ENCODE data around the gene WIF1.

The WIF1 gene, protein sequence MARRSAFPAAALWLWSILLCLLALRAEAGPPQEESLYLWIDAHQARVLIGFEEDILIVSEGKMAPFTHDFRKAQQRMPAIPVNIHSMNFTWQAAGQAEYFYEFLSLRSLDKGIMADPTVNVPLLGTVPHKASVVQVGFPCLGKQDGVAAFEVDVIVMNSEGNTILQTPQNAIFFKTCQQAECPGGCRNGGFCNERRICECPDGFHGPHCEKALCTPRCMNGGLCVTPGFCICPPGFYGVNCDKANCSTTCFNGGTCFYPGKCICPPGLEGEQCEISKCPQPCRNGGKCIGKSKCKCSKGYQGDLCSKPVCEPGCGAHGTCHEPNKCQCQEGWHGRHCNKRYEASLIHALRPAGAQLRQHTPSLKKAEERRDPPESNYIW

DNA sequence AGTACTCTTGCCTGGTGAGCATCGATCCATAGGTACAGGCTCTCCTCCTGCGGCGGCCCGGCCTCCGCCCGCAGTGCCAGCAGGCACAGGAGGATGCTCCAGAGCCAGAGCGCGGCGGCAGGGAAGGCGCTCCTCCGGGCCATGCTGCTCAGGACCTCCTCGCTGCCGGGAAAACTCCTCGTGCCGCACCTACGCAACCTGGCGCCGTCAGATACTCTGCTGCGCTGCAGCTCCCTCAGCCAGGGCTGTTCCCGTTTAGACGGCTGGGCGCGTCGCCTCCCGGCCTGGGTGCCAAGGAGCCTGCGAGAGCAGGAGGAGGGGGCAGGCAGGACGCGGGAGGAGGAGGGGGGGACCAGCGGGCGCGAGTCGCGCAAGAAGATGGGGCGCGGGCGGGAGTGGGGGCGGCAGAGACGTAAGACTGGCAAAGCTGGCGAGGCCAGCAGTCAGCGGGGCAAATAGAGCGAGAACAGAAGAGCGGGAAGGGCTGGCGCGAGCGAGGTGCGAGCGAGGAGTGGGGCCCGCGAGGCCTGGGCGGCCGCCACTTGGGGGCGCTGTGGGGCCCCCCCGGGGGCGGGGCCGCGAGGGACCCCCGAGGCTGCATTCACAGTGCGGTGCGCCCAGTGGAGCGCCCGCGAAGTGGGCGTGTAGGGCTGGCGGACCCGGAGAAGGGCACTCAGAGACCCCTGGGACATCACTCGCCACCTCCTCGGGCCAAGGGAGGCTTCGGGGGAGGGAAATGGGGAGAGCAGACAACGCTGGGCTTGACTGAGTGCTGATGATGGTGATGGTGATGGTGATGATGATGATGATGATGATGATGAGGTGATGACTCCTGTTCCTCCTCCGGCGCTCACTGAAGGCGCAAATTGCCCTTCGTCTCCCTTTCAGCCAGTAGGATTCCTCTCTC is at the start of gene WIF1:
TSS of gene WIF1 (minus strand) at position 257 of the 907 bp plus-strand sequence. CDS start at position 143, 114 bp downstream.
- peak; percentile 5 for DNase-seq

DNA sequence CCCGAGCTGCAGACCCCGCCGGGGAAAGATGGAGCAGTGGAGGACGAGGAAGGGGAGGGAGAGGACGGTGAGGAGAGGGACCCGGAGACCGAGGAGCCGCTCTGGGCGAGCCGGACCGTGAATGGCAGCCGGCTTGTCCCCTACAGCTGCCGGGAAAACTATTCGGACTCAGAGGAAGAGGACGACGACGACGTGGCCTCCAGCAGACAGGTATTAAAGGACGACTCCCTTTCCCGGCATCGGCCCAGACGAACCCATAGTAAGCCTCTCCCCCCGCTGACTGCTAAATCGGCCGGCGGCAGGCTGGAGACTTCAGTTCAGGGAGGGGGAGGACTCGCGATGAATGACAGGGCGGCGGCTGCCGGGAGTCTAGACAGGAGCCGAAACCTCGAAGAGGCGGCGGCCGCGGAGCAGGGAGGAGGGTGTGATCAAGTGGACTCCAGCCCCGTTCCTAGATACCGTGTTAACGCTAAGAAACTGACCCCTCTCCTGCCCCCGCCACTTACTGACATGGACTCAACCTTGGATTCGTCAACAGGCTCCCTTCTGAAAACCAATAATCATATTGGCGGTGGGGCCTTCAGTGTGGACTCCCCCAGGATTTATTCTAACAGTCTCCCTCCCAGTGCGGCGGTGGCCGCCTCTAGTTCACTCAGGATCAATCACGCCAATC is 49.2 kb upstream of the WIF1 start:
- peak; percentile 65 for DNase-seq

DNA sequence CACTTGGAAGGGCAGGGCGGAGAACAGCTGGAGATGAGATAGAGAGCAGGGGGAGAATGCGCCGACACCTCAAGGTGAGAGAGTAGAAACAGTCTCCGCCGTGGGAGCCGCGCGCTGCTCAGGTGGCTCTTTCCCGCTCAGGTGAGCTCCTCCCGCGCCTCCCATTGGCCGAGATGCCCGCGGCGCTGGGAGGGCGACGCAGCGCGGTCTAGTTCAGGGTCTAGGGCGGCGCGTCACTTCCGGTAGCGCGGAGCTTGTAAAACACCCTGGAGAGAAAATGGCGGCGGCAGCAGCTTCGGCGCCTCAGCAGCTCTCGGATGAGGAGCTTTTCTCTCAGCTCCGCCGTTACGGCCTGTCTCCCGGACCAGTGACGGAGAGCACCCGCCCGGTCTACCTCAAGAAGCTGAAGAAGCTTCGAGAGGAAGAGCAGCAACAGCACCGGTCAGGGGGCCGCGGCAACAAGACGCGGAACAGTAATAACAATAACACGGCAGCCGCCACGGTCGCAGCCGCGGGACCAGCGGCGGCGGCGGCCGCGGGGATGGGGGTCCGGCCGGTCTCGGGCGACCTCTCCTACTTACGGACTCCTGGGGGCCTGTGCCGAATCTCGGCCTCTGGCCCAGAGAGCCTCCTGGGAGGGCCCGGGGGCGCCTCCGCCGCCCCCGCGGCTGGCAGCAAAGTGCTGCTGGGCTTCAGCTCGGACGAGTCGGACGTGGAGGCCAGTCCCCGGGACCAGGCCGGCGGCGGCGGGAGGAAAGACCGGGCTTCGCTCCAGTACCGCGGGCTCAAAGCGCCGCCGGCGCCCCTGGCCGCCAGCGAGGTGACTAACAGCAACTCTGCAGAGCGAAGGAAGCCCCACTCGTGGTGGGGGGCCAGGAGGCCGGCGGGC is 48.5 kb upstream of the WIF1 start, which contains the start of gene LEMD3:
TSS of gene LEMD3 (plus strand) at position 264 of the 889 bp plus-strand sequence. CDS start at position 278, 14 bp downstream.
- peak; percentile 93 for DNase-seq

DNA sequence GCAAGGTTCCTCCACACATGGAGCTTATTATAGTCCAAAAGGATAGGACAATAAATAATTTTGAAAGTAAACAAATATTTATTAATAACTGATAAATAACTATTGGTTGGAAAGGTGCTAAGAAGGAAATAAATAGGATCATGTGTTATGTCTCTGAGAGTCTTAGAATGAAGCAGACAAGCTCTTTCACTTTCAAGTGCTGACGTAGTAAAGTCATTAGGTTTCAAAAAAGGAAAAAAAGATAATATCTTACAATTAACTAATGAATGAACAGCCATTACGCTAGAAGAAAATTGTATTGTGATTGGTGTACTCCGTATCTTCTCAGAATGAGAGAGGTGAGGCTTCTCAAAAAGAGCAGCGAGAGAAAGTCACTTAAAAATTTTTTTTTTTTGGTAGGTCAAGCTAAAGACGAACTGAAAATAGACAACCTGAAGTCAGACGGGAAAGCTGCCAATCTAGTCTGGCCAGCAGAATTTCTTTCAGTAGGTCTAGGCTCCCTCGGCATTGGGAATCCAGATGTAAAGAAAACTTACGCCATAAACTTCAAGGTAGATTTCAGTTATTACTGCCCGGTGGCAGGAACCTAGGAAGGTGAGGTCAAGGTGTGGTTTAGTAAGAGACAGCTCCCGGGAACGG is 47.7 kb upstream of the WIF1 start:
- DNase-seq: no peak

DNA sequence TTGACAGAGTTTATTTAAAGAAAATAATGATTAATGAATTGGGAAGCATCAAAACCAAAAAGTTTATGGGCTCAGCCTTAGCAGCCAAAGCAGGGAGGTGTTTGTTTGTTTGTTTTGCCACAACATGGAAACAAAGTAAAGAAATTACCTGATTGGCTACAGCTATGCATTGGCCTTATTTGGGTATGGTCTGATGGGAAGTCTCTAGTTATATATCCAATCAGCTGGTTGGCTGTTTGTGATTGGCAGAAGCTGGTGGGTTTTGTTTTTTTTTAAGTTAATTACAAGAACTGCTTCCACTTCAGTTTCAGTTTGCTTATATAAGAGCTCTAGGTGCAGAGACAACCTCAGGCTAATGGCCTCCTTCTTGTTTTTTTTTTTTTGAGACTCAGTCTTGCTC is 43.7 kb upstream of the WIF1 start:
- DNase-seq: no peak

DNA sequence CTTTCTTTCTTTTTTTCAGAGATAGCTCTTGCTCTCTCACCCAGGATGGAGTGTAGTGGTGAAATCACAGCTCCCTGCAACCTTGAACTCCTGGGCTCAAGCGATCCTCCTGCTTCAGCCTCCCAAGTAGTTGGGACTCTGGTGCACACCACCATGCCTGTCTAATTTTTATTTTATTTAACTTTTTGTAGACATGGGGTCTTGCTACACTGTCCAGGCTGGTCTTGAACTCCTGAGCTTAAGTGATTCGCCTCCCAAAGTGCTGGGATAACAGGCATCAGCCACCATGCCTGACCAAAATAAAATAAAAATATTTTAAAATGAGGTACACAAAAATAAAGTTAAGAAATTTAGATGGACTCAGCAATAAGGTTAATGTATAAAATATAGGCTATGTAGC is 43.1 kb upstream of the WIF1 start:
- DNase-seq: no peak

DNA sequence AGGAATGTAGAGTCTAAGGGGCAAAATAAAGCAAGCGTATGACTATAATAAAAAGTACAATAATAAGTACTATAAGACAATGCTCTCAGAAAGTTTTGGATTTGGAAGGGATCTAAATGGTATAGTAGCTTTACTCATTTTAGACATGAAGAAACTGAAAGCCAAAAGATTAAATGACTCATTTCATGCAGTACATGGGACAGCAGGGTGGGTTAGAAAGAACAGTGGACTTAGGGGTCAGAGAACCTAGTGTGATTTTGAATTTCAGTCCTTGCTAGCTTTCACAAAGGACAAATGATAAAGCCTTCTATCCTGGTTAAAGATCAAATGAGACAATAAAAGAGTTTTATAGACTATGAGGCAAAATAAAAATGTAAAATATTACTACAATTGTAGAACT is 41.5 kb upstream of the WIF1 start:
- no peak for DNase-seq

DNA sequence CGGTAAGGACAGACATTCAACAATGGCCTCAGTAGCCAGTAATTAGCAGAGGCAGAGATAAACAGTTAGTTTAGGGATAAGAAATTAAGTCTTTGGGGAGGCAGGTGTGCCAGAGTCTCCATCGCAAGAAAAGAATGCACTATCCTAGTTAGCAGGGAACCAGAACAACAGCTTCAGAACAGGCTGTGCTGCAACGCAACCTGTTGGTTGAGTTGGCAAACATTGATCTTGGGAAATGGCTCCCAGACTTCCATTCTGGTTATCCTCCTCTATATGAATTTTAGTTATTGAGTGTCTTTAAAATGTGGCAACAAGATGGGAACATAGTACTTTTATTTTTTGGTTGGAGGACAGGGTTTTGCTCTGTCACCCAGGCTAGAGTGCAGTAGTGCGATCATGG is 36.0 kb upstream of the WIF1 start:
- no peak for DNase-seq

DNA sequence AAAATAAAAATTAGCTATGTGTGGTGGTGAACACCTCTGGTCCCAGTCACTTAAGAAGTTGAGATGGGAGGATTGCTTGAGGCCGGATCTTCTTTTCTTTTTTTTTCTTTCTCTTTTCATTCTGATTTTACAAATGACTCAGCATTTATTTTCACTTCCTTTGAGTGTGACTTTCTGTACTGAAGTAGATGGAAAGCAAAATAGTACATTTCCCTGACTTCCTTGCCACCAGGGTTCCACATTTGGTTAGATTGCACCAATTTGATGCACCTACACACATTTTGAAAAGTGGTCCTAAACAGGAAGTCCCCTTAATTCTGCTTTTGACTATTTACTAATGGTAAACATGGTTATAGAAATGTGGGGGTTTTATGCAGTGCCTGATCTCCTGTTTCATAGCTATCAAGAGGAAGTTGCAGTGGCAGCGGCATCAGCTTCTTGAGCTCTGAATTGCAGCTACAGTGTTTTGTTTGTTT is 35.3 kb upstream of the WIF1 start:
- DNase-seq: no peak

DNA sequence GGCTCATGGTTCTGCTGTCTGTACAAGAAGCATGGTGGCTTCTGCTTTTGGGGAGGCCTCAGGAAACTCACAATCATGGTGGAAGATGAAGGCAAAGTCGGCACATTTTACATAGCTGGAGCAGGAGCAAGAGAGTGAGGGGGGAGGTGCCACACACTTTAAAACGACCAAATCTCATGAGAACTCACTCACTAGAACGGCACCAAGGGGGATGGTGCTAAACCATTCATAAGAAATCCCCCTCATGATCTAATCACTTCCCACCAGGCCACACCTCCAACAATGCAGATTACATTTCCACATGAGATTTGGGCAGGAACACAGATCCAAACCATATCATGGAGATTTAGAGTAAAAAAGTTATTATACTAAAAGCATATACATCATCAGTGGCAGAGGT is 34.7 kb upstream of the WIF1 start:
- no peak for DNase-seq

DNA sequence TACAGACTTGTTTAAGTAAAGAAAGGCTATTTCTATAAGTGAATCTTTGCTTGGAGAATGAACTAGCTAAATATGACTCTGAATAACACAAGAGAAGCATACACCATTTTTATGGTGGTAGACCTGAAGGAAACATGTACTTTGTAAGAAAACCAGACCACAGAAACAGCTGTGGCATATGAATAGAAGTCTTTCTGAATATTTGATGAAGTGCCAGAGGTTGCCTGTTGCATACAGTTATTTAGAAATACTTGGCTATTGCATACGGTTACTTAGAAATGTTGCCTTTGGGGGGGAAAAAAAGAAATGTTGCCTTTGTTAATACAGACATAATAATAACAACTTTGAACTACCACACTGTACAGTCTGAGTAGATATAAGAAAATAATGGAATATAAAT is 31.5 kb upstream of the WIF1 start:
- no peak for DNase-seq

DNA sequence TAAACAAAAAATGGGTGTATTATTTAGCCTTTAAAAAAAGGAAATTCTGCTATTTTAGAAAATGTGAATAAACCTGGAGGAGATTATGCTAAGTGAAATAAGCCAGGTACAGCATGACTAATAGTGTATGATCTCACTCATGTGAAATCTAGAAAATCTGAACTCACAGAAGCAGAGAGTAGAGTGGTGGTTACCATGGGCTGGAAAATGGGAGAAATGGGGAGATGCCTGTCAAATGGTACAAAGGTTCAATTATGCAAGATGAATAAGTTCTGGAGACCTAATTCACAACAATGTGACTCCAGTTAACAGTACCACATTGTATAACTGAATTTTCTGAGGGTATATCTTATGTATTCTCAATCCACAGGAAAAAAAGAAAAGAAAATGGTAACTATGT is 30.9 kb upstream of the WIF1 start:
- no peak for DNase-seq

DNA sequence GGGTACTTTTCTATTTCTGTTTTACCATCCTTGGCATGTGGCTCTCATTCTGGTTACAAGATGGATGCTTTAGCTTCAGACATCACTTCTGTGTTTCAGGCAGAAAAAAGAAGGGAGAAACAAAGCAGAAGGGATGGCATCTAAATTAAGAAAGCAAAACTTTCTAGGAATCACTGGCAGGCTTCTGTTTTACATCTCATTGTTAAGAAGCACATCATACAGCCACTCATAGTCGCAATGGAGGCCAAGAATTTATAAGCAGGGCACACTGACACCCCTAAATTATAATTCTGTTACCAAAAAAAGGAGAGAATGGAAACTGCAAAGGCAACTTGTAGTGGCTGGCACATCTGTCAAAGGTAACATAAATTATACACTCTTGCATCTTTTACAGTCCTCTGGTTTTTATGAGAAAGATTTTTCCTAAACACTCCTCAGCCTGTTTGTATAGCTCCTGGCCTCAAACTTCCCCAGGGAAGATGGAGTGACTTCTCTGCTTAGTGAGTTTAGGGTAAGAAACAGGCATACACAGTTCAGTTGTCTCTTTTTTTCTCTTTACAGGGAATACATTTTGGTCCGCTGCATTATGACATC is 26.3 kb upstream of the WIF1 start:
- DNase-seq: no peak

DNA sequence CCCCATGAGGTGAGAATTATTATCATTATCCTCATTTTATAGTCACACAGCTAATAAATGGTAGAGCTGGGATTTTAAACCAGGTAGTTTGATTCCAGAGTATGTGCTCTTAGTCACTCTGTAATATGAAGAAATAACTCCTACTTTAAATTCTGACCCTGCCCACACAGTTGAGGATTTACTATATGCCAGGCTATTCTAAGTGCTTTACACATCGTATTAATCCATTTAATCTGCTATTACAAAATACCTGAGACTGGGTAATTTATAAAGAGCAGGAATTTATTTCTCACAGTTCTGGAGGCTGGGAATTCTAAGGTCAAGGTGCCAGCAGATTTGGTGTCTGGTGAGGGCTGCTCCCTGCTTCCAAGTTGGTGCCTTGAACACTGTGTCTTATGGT is 19.6 kb upstream of the WIF1 start:
- no peak for DNase-seq

DNA sequence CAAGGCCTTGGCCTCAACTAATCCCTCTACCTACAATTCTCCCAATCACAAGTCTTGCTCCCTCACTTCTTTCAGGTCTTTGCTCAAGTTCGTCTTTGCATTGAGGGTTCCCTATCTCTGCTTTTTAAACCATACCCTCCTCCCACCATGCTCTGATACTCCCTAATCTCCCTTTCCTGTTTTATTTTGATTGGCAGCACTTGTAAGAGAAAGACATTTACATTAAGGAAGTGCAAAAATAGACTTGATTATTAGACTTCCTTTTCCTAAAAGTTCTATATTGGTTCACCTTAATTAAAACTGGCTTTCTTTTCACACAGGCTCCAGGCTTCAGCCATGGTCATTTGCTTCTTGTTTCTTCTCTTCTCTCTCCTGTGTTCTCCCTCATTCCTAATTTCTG is 18.3 kb upstream of the WIF1 start:
- DNase-seq: no peak

DNA sequence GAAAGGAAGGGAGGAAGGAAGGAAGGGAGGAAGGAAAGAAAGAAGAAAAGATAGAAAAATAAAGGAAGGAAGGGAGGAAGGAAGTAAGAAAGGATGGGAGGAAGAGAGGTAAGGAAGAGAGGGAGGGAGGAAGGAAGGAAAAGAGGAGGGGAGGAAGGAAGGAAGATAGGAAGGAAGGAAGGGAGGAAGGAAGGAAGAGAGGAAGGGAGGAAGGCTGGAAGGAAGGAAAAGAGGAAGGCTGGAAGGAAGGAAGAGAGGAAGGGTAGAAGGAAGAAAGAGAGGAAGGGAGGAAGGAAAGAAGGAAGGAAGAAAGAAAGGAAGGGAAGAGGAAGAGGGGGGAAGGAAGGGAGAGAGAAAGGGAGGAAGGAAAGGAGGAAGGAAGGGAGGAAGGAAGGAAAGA is 12.8 kb upstream of the WIF1 start:
- DNase-seq: no peak

DNA sequence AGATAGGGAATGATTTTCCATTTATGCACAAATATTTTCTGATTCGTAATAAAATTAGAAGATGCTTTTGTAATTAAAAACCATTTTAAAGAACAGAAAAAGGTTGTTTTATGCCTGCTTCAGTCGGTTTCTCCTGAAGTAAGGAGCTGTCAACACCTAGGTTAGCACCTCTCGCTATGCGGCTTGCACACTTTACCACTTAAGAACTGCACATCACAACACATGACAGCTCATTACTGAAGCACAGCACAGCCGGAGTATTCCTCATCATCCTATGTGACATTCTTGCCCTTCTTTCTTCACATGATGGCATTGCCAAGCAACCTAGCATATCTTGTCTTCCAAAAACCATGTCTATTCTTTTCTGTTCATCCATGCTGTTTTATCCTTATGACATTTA is 5.4 kb upstream of the WIF1 start:
- no peak for DNase-seq

DNA sequence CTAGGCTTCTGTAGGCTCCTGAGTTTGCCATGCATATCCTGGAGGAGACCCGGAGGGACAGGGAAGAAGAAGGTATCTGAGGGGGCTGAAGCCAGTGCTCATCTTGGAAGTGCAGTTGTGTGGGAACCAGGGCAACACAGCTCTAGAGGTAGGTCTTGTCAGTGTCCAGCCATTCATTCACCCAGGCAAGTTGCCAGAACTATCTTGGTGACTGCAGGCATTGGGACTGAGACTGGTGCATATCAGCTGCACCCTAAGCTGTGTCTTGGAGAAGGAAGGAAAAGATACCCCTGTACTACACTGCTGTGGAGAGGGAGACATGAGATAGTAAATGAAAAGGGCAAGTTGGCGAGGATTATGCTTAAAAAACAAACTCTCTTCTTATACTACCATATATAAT is 4.9 kb upstream of the WIF1 start:
- DNase-seq: no peak

DNA sequence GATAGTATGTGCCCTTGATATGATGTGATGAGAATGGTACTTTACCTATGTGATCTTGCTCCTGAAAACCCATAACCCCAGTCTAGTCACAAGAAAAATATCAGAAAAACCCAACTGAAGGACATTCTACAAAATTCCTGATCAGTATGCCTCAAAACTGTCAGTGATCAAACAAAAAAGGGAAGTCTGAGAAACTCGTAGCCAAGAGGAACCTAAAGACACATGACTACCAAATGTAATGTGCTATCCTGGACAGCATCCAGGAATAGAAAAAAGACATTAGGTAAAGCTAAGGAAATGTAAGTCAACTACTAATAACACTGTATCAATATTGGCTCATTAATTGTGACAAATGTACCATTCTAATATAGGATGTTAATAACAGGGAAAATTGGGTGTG is 4.1 kb upstream of the WIF1 start:
- DNase-seq: no peak

DNA sequence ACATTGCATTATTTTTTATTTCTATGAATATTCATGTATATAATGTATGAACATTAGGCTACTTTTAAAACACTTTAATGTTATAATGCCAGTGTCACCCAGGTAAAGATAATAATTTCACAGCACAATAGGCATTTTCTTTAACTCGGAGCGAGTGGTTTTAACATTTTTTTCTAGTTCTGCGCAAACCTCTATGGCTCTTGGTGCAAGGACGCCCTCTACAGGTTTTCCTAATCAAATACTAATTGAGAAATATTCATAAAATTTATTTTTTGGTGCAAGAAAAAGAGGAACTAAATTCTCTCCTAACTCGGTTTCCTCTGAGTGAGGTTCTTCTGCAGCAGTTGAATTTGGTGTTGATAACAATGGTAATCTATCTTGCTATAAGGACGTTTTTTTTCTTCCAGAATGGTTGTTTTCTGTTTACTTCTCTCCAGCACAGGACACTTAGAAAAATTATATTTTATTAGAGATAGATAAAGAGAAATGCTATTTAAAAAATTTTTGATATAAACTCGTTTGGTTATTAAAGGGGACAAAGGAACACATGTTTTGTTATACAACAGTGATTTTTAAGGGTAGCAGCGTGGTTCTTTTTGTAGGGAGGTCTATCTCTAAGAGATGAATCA is 2.4 kb upstream of the WIF1 start:
- no peak for DNase-seq

DNA sequence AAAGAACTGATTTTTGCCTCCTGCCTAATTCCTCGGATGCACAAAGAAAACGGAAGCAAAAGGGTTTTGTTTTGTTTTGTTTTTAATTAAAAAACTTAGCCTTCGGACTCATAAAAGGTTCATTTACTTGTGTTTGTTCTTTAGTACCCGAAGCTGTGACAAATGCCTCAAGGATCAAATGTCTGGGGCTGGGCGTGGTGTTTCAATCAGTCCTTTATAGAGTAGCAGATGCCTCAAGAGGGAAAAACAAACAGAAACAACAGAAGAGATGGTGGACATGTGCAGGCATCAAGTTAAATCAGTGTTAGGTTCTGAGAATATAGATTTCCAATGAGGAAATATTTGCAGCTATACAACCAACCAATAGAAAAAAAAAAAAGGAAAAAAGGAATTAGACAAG is 1.6 kb upstream of the WIF1 start:
- no peak for DNase-seq
